Measurements from ENCODE around the gene CHAC2.

DNA sequence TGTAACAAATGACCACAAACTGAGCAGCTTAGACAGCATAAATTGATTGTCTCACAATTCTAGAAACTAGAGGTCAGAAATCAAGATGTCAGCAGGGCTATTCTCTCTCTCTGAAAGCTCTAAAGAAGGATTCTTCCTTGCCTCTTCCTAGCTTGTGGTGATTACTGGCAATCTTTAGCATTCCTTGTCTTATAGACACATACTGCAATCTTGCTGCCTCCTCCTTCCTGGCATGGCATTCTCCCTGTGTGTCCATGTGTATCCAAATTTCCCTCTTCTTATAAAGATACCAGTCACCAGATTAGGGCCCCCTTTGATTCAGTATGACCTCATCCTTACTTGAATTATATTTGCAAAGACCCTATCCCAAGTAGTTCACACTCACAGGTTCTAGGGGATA, 16.8 kb downstream of the CHAC2 start:
- TF ChIP-seq ZNF121 (CRISPR knock-in tag; IDR thresholded peaks at IDR 0.05) (no peak), TP53 (CRISPR knock-in tag; IDR thresholded peaks at IDR 0.05) (no peak)
- TF ChIP-seq, protein P1, sequence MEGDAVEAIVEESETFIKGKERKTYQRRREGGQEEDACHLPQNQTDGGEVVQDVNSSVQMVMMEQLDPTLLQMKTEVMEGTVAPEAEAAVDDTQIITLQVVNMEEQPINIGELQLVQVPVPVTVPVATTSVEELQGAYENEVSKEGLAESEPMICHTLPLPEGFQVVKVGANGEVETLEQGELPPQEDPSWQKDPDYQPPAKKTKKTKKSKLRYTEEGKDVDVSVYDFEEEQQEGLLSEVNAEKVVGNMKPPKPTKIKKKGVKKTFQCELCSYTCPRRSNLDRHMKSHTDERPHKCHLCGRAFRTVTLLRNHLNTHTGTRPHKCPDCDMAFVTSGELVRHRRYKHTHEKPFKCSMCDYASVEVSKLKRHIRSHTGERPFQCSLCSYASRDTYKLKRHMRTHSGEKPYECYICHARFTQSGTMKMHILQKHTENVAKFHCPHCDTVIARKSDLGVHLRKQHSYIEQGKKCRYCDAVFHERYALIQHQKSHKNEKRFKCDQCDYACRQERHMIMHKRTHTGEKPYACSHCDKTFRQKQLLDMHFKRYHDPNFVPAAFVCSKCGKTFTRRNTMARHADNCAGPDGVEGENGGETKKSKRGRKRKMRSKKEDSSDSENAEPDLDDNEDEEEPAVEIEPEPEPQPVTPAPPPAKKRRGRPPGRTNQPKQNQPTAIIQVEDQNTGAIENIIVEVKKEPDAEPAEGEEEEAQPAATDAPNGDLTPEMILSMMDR (IDR thresholded peaks at IDR 0.05): no peak
- TF ChIP-seq, protein P2, sequence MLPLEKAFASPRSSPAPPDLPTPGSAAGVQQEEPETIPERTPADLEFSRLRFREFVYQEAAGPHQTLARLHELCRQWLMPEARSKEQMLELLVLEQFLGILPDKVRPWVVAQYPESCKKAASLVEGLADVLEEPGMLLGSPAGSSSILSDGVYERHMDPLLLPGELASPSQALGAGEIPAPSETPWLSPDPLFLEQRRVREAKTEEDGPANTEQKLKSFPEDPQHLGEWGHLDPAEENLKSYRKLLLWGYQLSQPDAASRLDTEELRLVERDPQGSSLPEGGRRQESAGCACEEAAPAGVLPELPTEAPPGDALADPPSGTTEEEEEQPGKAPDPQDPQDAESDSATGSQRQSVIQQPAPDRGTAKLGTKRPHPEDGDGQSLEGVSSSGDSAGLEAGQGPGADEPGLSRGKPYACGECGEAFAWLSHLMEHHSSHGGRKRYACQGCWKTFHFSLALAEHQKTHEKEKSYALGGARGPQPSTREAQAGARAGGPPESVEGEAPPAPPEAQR (CRISPR knock-in tag; IDR thresholded peaks at IDR 0.05): no peak
- TF ChIP-seq, protein P3, sequence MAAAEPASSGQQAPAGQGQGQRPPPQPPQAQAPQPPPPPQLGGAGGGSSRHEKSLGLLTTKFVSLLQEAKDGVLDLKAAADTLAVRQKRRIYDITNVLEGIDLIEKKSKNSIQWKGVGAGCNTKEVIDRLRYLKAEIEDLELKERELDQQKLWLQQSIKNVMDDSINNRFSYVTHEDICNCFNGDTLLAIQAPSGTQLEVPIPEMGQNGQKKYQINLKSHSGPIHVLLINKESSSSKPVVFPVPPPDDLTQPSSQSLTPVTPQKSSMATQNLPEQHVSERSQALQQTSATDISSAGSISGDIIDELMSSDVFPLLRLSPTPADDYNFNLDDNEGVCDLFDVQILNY (CRISPR knock-in tag; IDR thresholded peaks at IDR 0.05): no peak
